Thymus (tissue), 11 donors: ENCODE results near the gene CALHM3. TPM values are rescaled to one million over a fixed set of nuclear protein-coding genes. Genes with fewer than 3 reads are reported as not detected.
A peak's percentile ranks its signal among the peaks of the same experiment; 100 is the strongest.

Experiments
- DNase-seq, 9 donors: peaks; one replicate each; pipeline ENCODE4 v3.0.0-alpha.2; 2013; ENCODE audit warnings: low spot score in 9 of 9, low read depth in 6 of 9, missing footprints in 1 of 9
- H3K27ac ChIP-seq, 2 donors: one replicate each; pipeline ENCODE4 v1.5.1; 2013; ENCODE audit warnings: control low read depth in 1 of 2, low read depth in 1 of 2, low read length in 1 of 2, mild to moderate bottlenecking in 1 of 2, moderate library complexity in 1 of 2
- H3K27me3 ChIP-seq, 2 donors: one replicate each; pipeline ENCODE4 v1.5.1; 2013; ENCODE audit warnings: low read length in 1 of 2; ENCODE audit not compliant: control insufficient read depth in 2 of 2, insufficient read depth in 1 of 2
- H3K36me3 ChIP-seq, 2 donors: one replicate each; pipeline ENCODE4 v1.5.1; 2013; ENCODE audit warnings: low read length in 1 of 2, mild to moderate bottlenecking in 1 of 2, moderate library complexity in 1 of 2; ENCODE audit not compliant: control insufficient read depth in 2 of 2, insufficient read depth in 2 of 2
- H3K4me1 ChIP-seq, 2 donors: one replicate each; pipeline ENCODE4 v1.5.1; 2013; ENCODE audit warnings: low read length in 2 of 2; ENCODE audit not compliant: control insufficient read depth in 2 of 2, insufficient read depth in 2 of 2
- H3K4me3 ChIP-seq, 2 donors: one replicate each; pipeline ENCODE4 v1.5.1; 2013; ENCODE audit warnings: low read length in 2 of 2, control low read depth in 1 of 2, mild to moderate bottlenecking in 1 of 2
- H3K9me3 ChIP-seq, 2 donors: one replicate each; pipeline ENCODE4 v1.5.1; 2013; ENCODE audit warnings: low read length in 1 of 2, mild to moderate bottlenecking in 1 of 2; ENCODE audit not compliant: control insufficient read depth in 2 of 2, insufficient read depth in 1 of 2
- WGBS: extraction: QIAGEN DNeasy Blood & Tissue Kit; methylation state at CpG from one replicate; pipeline ENCODE4 v1.1.7; 2013; 5-methylcytosine and 5-hydroxymethylcytosine counted together
- polyA plus RNA-seq: library from polyadenylated mRNA; stranded (reverse); fragments of 200-250 nt; gene quantifications from one replicate; pipeline ENCODE4 v1.2.3, GENCODE V29; 2013
- total RNA-seq: library from RNA; stranded (reverse); fragments of 120-200 nt; gene quantifications from one replicate; pipeline ENCODE4 v1.2.4, GENCODE V29; 2013
- donor health status: healthy.

Gene CALHM3
- total and polyA plus RNA-seq, 2 donors: 0.09 to 0.32 TPM

GRCh38 chr10:103513380-103514060 is 34.5 kb upstream of the CALHM3 start:
- DNase-seq: no peak
- WGBS: 97% methylated on average over 8 of the region's 8 CpGs
- Histone ChIP-seq H3K9me3 (no peaks in the 10 kb centered on the region), H3K27me3 (no peaks in the 10 kb centered on the region), H3K4me1 (no peaks in the 10 kb centered on the region), H3K36me3 (no peaks in the 10 kb centered on the region), H3K4me3 (no peak overlapping the region), H3K27ac (no peak overlapping the region)

- no peak for DNase-seq
- Histone ChIP-seq H3K4me1 (no peaks in the 10 kb centered on the region), H3K36me3 (no peaks in the 10 kb centered on the region), H3K9me3 (no peaks in the 10 kb centered on the region), H3K27me3 (no peaks in the 10 kb centered on the region), H3K27ac (no peak overlapping the region), H3K4me3 (no peak overlapping the region)
- WGBS: 94% methylated on average over 13 of the region's 13 CpGs
These were observed 33.7 kb upstream of the CALHM3 start for GRCh38 chr10:103512591-103513379.

- Histone ChIP-seq H3K27me3 (peaks cover 0 to 2% of the 10 kb centered on the region in 2 donors), H3K9me3 (no peaks in the 10 kb centered on the region), H3K36me3 (no peaks in the 10 kb centered on the region), H3K4me1 (no peaks in the 10 kb centered on the region), H3K27ac (no peak overlapping the region), H3K4me3 (no peak overlapping the region)
- no peak for DNase-seq
These were observed 33.1 kb upstream of the CALHM3 start for GRCh38 chr10:103512166-103512565.

- no peaks in the 10 kb centered on the region for H3K4me1 ChIP-seq
- H3K27me3 ChIP-seq: peaks cover 0 to 2% of the 10 kb centered on the region in 2 donors
- DNase-seq: no peak
- H3K4me3 ChIP-seq: no peak overlapping the region
- WGBS: 97% methylated on average over 10 of the region's 10 CpGs
- H3K9me3 ChIP-seq: no peaks in the 10 kb centered on the region
- no peaks in the 10 kb centered on the region for H3K36me3 ChIP-seq
- H3K27ac ChIP-seq: no peak overlapping the region
These were observed 32.0 kb upstream of the CALHM3 start for GRCh38 chr10:103510791-103511752.

GRCh38 chr10:103510046-103510685 is 31.1 kb upstream of the CALHM3 start:
- Histone ChIP-seq H3K27ac (no peak overlapping the region), H3K9me3 (no peaks in the 10 kb centered on the region), H3K36me3 (no peaks in the 10 kb centered on the region), H3K4me3 (no peak overlapping the region), H3K4me1 (no peaks in the 10 kb centered on the region), H3K27me3 (peaks cover 0 to 2% of the 10 kb centered on the region in 2 donors)
- 97% methylated on average over 8 of the region's 8 CpGs for WGBS
- DNase-seq: no peak

- H3K4me1 ChIP-seq: peaks cover 2 to 7% of the 10 kb centered on the region in 2 donors
- no peak for DNase-seq
- H3K36me3 ChIP-seq: no peaks in the 10 kb centered on the region
- no peaks in the 10 kb centered on the region for H3K9me3 ChIP-seq
- WGBS: 76% methylated on average over 10 of the region's 10 CpGs
- H3K4me3 ChIP-seq: no peak overlapping the region
- H3K27me3 ChIP-seq: peaks cover 0 to 4% of the 10 kb centered on the region in 2 donors
- H3K27ac ChIP-seq: peak overlapping the region in 1 of 2 donors; percentile 3
These were observed 28.5 kb upstream of the CALHM3 start for GRCh38 chr10:103507235-103508191.

GRCh38 chr10:103506061-103506460 is 27.0 kb upstream of the CALHM3 start:
- no peak for DNase-seq
- H3K27ac ChIP-seq: no peak overlapping the region
- no peak overlapping the region for H3K4me3 ChIP-seq
- H3K36me3 ChIP-seq: no peaks in the 10 kb centered on the region
- H3K27me3 ChIP-seq: peaks cover 0 to 4% of the 10 kb centered on the region in 2 donors
- WGBS: over 99% methylated on average over 4 of the region's 4 CpGs
- peaks cover 2 to 7% of the 10 kb centered on the region in 2 donors for H3K4me1 ChIP-seq
- no peaks in the 10 kb centered on the region for H3K9me3 ChIP-seq
